ENCODE data around the gene SEC23IP.
"Not testable (repeated sequence)": the region's sequence is repeated elsewhere in the genome, so short reads cannot be mapped to it uniquely, and the experiment has no call there.

SEC23IP gene

GRCh38 chr10:119892188-119893065, at the start of gene SEC23IP:
Gene SEC23IP (plus strand): TSS chr10:119892730. CDS start chr10:119892783, 53 bp downstream.
- DNase-seq, result peak; percentile 91 to 94

GRCh38 chr10:119845656-119846055, 46.9 kb upstream of the SEC23IP start:
- DNase-seq, result no peak

- no peak for DNase-seq
Observed at GRCh38 chr10:119849031-119849789, 43.3 kb upstream of the SEC23IP start.

GRCh38 chr10:119849944-119850343, 42.6 kb upstream of the SEC23IP start:
- DNase-seq, result no peak

GRCh38 chr10:119852277-119852676, 40.3 kb upstream of the SEC23IP start:
- DNase-seq, result no peak

GRCh38 chr10:119852822-119853221, 39.7 kb upstream of the SEC23IP start:
- no peak for DNase-seq

- DNase-seq, result no peak
Observed at GRCh38 chr10:119853574-119853973, 39.0 kb upstream of the SEC23IP start.

GRCh38 chr10:119858063-119858462, 34.5 kb upstream of the SEC23IP start:
- DNase-seq, result no peak

- peak; percentile 58 to 61 for DNase-seq
Observed at GRCh38 chr10:119859420-119860258, 32.9 kb upstream of the SEC23IP start.

GRCh38 chr10:119860866-119861607, 31.5 kb upstream of the SEC23IP start:
- no peak for DNase-seq

GRCh38 chr10:119862524-119862923, 30.0 kb upstream of the SEC23IP start:
- no peak for DNase-seq

- no peak for DNase-seq
Observed at GRCh38 chr10:119863951-119864565, 28.5 kb upstream of the SEC23IP start.

- DNase-seq, result no peak
Observed at GRCh38 chr10:119865699-119866240, 26.8 kb upstream of the SEC23IP start.

- DNase-seq, result no peak
Observed at GRCh38 chr10:119867317-119867716, 25.2 kb upstream of the SEC23IP start.

- not testable (repeated sequence) for DNase-seq
Observed at GRCh38 chr10:119869398-119869797, 23.1 kb upstream of the SEC23IP start.

- peak; percentile 48 to 61 for DNase-seq
Observed at GRCh38 chr10:119871881-119872609, 20.5 kb upstream of the SEC23IP start.

GRCh38 chr10:119872610-119872859, 20.0 kb upstream of the SEC23IP start, which contains the start of gene MCMBP:
Gene MCMBP (minus strand): TSS chr10:119872843. CDS start chr10:119872584, 259 bp downstream.
- DNase-seq, result no peak

GRCh38 chr10:119872860-119873681, 19.5 kb upstream of the SEC23IP start:
- DNase-seq, result peak; percentile 72 to 76

GRCh38 chr10:119878524-119878923, 14.0 kb upstream of the SEC23IP start:
- no peak for DNase-seq
